ENCODE measurements around the gene PKIB.

DNA sequence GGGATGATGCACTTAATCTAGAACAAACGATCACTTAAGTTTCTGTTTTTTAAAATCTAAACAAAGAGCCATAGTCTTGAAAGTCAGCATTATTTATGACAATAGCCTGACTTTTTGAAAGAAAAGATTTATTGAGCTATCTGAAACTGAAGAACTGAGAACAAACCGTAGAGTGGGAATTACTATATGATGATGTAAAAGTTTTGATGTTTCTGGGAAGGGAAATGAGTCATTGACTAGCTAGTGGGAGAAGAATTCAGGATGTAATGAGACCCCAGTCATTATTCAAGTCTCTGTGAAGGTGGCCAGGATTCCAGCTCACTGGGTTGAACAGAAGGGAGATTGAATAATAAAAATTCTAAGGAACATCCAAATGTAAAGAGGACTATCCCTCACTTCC lies 85.9 kb downstream of the PKIB start:
- TF ChIP-seq CTCF (IDR thresholded peaks at IDR 0.05) (no peak), EP300 (IDR thresholded peaks at IDR 0.05) (no peak)

Measured in ovary (tissue), 3 donors.